Measurements from ENCODE around the gene LRP11.

The LRP11 gene

GRCh38 chr6:149881860-149882259 is 17.7 kb upstream of the LRP11 start:
- in situ Hi-C loops (cut with HindIII; ENCODE audit: low sequenced_read_pairs) = no loop called here
- TF ChIP-seq, protein P1, sequence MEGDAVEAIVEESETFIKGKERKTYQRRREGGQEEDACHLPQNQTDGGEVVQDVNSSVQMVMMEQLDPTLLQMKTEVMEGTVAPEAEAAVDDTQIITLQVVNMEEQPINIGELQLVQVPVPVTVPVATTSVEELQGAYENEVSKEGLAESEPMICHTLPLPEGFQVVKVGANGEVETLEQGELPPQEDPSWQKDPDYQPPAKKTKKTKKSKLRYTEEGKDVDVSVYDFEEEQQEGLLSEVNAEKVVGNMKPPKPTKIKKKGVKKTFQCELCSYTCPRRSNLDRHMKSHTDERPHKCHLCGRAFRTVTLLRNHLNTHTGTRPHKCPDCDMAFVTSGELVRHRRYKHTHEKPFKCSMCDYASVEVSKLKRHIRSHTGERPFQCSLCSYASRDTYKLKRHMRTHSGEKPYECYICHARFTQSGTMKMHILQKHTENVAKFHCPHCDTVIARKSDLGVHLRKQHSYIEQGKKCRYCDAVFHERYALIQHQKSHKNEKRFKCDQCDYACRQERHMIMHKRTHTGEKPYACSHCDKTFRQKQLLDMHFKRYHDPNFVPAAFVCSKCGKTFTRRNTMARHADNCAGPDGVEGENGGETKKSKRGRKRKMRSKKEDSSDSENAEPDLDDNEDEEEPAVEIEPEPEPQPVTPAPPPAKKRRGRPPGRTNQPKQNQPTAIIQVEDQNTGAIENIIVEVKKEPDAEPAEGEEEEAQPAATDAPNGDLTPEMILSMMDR (IDR thresholded peaks at IDR 0.05; ENCODE audit: low read depth, low read length) = no peak

GRCh38 chr6:149881066-149881766 is 17.1 kb upstream of the LRP11 start:
- TF ChIP-seq, protein P1 (IDR thresholded peaks at IDR 0.05; ENCODE audit: low read depth, low read length) = no peak
- in situ Hi-C loops (cut with HindIII; ENCODE audit: low sequenced_read_pairs) = no loop called here
- no peak for DNase-seq (ENCODE audit: low read depth, low spot score)

More at GRCh38 chr6:149881860-149882259, 17.7 kb upstream of the LRP11 start:
- H3K4me3 ChIP-seq (ENCODE audit: low read depth, low read length) = no peak overlapping the region
- no peak for DNase-seq (ENCODE audit: low read depth, low spot score)

GRCh38 chr6:149877659-149878058 is 13.5 kb upstream of the LRP11 start:
- TF ChIP-seq, protein P1 (IDR thresholded peaks at IDR 0.05; ENCODE audit: low read depth, low read length) = no peak
- in situ Hi-C loops (cut with HindIII; ENCODE audit: low sequenced_read_pairs) = no loop called here
- DNase-seq (ENCODE audit: low read depth, low spot score) = no peak
- no peak overlapping the region for H3K4me3 ChIP-seq (ENCODE audit: low read depth, low read length)

More at GRCh38 chr6:149881066-149881766, 17.1 kb upstream of the LRP11 start:
- H3K4me3 ChIP-seq (ENCODE audit: low read depth, low read length) = no peak overlapping the region

DNA sequence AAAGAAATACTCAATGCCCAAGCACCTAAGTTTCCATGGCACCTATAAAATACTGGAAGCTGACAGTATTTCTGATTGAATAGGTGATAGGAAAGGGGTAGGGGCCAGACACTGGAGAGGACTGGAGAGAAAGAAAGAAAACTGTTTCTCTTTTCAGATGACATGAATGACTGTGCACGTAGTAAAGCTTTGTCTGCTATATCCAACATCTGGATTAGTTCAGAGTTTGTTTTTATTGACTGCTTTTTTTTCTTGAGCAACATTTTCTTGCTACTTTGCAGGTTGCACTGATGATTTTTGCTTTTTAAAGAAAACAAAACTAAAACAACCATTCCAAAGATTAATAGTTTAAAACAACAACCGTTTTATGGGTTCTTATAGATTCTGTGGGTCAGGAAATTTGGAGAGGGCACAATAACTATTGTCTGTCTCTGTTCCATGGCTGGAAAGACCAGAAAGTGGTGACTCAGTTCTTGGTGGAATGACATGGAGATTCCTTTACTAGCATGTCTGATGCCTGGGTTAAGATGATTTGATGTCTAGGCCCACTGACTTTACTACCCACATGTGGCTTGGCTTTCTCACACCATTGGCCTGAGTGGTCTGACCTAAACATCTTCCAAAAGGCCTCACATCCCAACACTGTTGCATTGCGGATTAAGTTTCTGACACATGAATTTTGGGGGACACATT is 12.2 kb upstream of the LRP11 start:
- in situ Hi-C loops (cut with HindIII; ENCODE audit: low sequenced_read_pairs) = no loop called here
- TF ChIP-seq, protein P1 (IDR thresholded peaks at IDR 0.05; ENCODE audit: low read depth, low read length) = no peak
- no peak overlapping the region for H3K4me3 ChIP-seq (ENCODE audit: low read depth, low read length)
- no peak for DNase-seq (ENCODE audit: low read depth, low spot score)

DNA sequence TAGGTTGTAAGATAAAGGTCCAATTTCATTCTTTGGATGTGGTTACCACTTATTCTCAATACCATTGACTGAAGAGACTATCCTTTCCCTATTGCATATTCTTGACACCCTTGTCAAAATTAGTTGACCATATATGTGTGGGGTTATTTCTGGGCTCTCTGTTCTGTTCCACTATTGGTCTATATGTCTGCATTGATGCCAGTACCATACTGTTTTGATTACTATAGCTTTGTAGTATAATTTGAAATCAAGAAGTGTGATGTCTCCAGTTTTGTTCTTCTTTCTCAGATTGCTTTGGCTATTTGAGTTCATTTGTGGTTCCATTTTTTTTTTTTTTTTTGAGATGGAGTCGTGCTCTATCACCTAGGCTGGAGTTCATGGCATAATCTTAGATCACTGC is 8.1 kb upstream of the LRP11 start:
- DNase-seq (ENCODE audit: low read depth, low spot score) = no peak
- no peak overlapping the region for H3K4me3 ChIP-seq (ENCODE audit: low read depth, low read length)
- TF ChIP-seq, protein P1 (IDR thresholded peaks at IDR 0.05; ENCODE audit: low read depth, low read length) = no peak
- in situ Hi-C loops (cut with HindIII; ENCODE audit: low sequenced_read_pairs) = no loop called here

GRCh38 chr6:149871182-149871581 is 7.0 kb upstream of the LRP11 start:
- in situ Hi-C loops (cut with HindIII; ENCODE audit: low sequenced_read_pairs) = no loop called here
- H3K4me3 ChIP-seq (ENCODE audit: low read depth, low read length) = no peak overlapping the region
- no peak for DNase-seq (ENCODE audit: low read depth, low spot score)
- TF ChIP-seq, protein P1 (IDR thresholded peaks at IDR 0.05; ENCODE audit: low read depth, low read length) = no peak
